HG02642 (cell line): ENCODE data around the gene VPS45.
A peak's percentile ranks its signal among the peaks of the same experiment; 100 is the strongest.
"Not testable (repeated sequence)": the region's sequence is repeated elsewhere in the genome, so short reads cannot be mapped to it uniquely, and the experiment has no call there.

Source experiments
- ATAC-seq: cut with Tn5 transposase; IDR thresholded peaks from one replicate; pipeline ENCODE4 v1.9.1; 2021; ENCODE audit warnings: mild to moderate bottlenecking; ENCODE audit not compliant: unreplicated experiment, poor library complexity

The VPS45 gene

GRCh38 chr1:150067184-150068108 is at the start of gene VPS45:
VPS45 (plus strand) TSS chr1:150067776; CDS start chr1:150067858, 82 bp downstream.
- peak; percentile 83 for ATAC-seq

DNA sequence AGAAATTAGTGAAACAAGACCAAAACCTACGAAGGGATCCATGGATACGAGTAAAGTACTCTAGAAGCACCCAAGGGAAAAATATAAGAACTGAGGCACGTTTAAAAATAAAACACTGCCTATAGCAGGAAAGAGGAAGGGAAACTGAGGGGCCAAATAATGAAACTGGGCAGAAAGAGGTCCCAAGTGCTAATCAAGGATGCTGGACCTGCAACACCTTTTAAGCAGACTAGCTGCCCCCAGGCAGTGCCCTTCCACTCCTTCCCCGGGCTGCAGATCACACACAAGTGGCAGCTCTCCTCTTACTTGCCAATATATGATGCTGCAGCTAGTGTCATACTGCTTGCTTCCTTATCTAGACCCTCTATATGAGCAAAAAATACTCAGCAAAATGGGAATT is 49.4 kb upstream of the VPS45 start:
- no peak for ATAC-seq

DNA sequence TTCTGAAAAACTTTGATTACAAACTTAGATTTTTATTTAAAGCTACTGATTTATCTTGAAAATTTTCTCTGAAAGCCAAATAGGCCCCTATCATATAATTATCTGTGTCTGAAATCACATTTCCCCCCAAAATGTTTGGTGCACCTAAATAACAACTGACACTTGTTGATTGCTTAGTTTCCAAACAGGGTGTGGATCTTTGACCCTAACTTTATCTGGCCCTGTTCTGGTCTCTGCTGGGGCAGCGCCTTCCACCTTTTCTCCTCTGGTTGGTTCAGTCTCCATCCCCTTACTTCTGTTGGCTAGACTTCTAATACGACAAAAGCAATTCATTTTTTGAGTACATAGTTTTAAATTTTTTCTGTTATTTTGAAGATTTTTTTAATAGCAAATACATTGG is 46.9 kb upstream of the VPS45 start:
- ATAC-seq, result no peak

DNA sequence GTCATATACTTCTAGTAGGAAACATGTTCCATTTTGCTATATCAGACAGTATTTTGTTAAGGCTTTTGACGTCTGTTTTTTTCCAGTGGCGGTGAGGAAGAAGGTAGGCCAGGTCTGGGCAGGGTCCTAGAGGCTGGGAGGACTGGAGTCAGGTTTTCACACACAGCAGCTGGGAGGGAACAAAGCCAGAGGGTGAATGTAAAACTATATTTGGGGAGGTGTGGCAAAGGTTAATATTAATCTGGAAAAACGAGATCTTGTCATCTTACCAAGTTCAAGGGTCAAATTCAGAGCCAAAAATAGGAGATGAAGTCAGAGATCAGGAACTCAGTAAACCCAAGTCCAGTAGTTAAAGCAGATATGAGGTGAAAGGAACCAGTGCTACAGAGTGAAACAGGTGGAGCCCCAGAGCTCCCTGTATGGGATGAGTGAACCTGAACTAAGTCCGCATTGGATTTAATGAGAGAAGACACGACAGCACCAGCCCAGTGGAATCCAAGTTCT is 46.3 kb upstream of the VPS45 start:
- ATAC-seq, result no peak

DNA sequence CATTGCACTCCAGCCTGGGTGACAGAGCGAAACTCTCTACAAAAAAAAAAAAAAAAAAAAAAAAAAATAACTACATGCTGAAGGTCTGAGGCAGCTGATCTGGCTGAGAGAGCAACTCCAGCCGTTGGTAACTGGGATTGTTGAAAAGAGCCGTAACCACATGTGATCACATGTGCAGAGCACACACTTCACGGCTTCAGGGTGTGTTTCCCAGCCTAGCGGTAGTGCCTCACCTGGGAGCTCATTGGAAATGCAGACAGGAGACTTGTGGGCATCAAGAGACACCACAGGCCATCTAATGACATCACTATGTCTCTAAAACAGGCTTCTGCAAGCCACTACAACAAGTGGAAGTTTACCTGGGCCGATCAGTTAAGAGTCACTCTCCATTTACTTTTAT is 45.2 kb upstream of the VPS45 start:
- ATAC-seq, result no peak

GRCh38 chr1:150024156-150024555 is 43.4 kb upstream of the VPS45 start:
- no peak for ATAC-seq

- ATAC-seq, result no peak
Observed at GRCh38 chr1:150028322-150028721, 39.3 kb upstream of the VPS45 start.

- no peak for ATAC-seq
Observed at GRCh38 chr1:150034336-150034735, 33.2 kb upstream of the VPS45 start.

DNA sequence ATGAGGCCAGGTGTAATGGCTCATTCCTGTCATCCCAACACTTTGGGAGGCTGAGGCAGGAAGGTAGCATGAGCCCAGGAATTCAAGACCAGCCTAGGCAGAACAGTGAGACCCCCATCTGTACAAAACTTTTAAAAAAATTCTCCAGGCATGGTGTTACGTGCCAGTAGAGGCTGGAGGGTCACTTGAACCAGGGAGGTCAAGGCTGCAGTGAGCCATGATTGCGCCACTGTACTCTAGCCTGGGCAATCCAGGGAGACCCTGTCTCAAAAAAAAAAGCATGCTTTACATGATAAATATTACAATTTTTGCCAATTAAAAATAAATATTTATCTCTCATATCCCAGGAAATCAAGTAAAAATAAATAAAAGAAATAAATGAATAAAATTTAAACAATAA is 17.6 kb upstream of the VPS45 start:
- no peak for ATAC-seq

DNA sequence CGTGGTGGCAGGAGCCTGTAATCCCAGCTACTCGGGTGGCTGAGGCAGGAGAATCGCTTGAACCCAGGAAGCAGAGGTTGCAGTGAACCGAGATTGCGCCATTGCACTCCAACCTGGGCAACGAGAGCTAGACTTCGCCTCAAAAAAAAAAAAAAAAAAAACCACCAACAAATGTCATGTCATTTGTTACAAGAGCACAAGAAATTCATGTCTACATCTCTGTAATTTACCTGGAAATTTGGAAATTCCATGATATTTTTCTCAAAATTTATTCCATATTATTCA is 16.5 kb upstream of the VPS45 start:
- ATAC-seq, result no peak

DNA sequence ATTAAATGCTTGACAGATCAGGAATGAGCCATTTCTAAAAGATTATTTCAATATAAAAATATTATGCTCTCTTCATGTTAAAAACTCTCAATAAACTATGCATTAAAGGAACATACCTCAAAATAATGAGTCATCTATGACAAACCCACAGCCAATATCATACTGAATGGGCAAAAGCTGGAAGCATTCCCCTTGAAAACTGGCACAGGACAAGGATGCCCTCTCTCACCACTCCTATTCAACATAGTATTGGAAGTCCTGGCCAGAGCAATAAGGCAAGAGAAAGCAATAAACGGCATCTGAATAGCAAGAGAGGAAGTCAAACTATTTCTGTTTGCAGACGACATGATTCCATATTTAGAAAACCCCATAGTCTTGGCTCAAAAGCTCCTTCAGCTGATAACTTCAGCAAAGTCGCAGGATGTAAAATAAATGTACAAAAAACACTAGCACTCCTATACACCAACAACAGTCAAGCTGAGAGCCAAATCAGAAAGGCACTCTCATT is 15.6 kb upstream of the VPS45 start:
- not testable (repeated sequence) for ATAC-seq

GRCh38 chr1:150053926-150054325 is 13.7 kb upstream of the VPS45 start:
- ATAC-seq, result no peak

DNA sequence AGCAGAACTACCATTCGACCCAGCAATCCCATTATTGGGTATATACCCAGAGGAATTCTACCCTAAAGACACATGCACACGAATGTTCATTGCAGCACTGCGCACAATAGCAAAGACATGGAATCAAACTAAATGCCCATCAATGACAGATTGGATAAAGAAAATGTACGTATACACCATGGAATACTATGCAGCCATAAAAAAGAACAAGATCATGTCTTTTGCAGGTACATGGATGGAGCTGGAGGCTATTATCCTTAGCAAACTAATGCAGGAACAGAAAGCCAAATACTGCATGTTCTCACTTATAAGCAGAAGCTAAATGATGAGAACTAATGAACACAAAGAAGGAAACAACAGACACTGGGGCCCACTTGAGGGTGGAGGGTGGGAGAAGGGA is 12.1 kb upstream of the VPS45 start:
- not testable (repeated sequence) for ATAC-seq

DNA sequence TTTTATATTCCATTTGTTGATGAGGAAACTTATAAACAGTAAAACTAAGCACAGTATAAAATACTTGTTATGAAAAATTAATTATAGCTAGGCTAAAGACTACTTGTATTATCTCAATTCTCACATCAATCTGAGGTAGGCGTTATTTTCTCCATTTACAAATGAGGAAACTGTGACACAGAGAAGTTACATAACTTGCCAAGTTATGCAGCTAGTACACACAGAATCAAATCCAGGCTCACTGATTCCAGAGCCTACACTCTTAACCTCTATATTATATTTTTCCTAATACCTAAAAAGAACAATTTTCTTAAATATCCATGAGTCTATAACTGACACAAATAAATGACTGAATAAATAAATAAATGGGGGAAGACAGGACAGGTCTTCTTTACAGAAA is 11.2 kb upstream of the VPS45 start:
- ATAC-seq, result no peak

- no peak for ATAC-seq
Observed at GRCh38 chr1:150060260-150060659, 7.3 kb upstream of the VPS45 start.

DNA sequence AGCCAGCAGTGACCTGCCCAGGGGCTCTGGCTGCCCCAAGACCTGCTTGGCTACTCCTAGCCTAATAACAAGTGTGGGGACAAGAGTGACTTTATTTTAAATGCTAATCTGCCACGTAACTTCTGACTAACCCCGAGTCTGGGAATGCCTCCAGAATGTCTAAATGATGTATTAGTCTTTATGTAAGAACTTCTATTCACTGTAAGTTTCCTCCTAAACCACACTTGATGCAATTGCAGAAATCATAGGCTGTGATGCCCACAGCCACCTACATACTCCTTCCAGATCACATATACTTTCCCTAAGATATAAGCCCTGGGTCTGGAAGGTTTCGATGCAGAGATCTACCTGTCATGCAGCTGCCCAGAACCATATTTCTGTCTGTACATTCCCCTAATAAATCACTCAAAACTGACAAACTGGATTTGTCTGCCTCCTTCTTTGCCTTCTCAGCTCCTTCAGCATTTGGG is 5.9 kb upstream of the VPS45 start:
- ATAC-seq, result no peak

DNA sequence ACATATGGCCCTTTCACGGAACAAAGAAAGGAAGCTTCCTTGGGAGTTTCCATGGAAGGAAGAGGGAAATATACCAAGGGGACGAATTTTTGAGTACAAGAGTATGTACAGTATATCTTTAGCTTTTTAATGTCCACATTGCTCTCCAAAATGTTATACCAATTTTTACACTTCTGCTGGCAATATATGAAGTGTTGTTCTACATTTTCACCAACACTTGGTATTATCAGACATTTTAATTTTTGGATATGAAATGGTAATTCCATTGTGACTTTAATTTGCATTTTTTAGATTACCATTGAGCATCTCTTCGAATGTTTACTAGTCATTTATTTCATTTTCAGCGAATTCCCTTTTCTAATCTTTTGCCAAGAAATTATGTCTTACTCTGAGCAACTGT is 5.5 kb upstream of the VPS45 start:
- ATAC-seq, result no peak

DNA sequence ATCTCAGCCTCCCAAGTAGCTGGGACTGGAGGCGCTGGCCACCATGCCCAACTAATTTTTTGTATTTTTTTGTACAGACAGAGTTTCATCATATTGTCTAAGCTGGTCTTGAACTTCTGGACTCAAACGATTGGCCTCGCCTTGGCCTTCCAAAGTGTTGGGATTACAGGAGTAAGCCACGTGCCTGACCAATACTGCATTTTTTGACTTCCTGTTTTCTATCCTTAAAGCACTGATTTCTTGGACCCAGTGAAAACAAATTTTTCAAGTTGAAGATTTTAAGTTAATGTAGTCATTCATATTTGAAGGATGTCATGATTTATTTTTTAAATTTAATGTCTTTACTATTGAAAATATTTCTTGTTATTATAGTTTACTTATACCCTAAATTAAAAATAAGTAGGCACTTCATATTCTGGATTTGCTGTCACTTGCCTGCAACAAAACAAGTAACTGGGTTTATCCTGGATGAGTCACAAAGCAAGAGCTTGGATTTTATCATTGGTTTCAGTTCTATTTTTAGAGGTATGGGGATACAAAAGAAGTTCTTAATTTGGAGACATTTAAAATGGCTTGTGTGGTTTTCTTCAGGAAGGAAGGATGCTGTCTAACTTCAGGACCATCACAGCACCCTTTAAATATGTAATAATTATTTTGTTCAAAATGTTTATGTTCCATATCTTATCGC is 2.2 kb upstream of the VPS45 start:
- no peak for ATAC-seq

GRCh38 chr1:150066328-150066727 is 1.2 kb upstream of the VPS45 start:
- ATAC-seq, result no peak

DNA sequence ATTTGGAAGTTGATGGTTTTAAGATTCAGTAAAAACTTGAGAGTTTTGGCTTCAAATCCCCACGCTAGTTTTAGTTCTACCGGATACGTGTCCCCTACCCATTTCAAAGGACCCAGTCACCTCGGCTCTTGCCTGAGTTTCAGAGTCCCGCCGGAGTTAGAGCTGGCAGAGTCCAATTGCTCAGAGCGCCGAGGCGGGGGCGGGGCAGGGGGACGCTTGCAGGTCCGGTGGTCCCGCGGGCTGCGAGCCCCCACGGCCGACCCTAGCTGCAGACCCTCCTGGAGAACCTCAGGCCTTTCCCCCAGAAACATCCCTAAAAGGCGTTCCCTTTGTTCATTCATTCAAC is 765 bp upstream of the VPS45 start:
- peak; percentile 30 for ATAC-seq

DNA sequence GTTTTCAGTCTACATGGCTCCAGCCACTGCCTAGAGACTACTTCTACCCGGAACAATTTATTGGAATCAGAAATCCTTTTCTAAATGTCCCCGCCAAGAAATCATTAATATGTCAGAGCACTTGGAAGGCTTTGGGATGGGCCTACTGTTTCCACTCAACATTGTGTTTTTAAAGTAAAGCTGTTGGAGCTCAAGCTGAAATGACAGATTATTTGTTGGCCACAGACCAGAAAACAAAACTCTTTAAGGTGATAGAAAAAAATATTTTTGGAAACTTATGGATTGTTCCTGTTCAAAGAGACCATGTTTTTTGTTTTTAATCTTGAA is 496 bp downstream of the VPS45 start:
- ATAC-seq, result no peak

- no peak for ATAC-seq
Observed at GRCh38 chr1:150069923-150070322, 2.3 kb downstream of the VPS45 start.
